ENCODE data around the gene C9orf43. TPM values are rescaled to one million over a fixed set of nuclear protein-coding genes. Genes with fewer than 3 reads are reported as not detected.

The C9orf43 gene
- total RNA-seq, 2 donors from 2014 or later = 0.57 to 0.61 TPM

DNA sequence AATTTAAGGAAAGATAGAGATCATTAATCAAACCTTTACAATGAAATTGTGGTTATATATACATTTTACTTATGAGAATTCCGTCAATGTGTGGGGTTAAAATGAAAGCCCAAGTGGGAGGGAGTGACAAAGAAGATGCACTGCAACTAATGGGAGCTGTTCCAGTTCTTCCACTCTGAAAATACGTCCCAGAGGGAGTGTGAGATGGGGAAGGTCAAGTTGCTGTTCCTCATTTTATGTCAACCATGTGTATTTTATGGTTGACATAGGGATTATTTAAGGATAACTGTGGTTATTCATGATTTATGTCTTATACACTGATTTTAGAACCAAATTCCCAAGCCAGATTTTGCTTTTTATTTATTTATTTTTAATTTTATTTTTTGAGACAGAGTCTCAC lies 38.8 kb downstream of the C9orf43 start:
- Histone ChIP-seq H3K9me3 (no peaks in the 10 kb centered on the region), H3K36me3 (no peaks in the 10 kb centered on the region), H3K9ac (ENCODE audit: low read depth in 2 of 2, low read length in 2 of 2) (no peak overlapping the region), H3K4me3 (no peak overlapping the region), H3K27ac (no peak overlapping the region), H3K27me3 (no peaks in the 10 kb centered on the region), H3K4me1 (no peaks in the 10 kb centered on the region)
- intact Hi-C loops (cut with DNase I) = no loop called here
- TF ChIP-seq, protein P1, sequence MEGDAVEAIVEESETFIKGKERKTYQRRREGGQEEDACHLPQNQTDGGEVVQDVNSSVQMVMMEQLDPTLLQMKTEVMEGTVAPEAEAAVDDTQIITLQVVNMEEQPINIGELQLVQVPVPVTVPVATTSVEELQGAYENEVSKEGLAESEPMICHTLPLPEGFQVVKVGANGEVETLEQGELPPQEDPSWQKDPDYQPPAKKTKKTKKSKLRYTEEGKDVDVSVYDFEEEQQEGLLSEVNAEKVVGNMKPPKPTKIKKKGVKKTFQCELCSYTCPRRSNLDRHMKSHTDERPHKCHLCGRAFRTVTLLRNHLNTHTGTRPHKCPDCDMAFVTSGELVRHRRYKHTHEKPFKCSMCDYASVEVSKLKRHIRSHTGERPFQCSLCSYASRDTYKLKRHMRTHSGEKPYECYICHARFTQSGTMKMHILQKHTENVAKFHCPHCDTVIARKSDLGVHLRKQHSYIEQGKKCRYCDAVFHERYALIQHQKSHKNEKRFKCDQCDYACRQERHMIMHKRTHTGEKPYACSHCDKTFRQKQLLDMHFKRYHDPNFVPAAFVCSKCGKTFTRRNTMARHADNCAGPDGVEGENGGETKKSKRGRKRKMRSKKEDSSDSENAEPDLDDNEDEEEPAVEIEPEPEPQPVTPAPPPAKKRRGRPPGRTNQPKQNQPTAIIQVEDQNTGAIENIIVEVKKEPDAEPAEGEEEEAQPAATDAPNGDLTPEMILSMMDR (IDR thresholded peaks at IDR 0.05) = no peak
- DNase-seq = no peak

DNA sequence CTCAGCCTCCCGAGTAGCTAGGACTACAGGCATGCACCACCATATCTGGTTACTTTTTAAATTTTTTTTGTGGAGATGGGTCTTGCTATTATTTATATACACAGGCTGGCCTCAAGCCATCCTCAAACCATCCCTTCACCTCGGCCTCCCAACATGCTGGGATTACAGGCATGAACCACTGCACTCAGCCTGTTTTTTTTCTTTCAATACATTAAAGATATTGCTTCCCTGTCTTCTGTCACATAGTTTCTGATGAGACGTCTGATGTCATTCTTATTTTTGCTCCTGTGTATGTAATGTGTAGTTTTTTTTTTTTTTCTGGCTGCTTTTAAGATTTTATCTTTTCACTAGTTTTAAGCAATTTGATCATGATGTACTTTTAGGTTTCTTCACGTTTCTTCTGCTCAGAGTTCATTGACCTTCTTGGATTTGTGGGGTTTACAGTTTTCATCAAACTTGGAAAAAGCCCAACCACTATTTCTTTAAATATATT lies 41.6 kb downstream of the C9orf43 start:
- Histone ChIP-seq H3K9me3 (no peaks in the 10 kb centered on the region), H3K4me1 (no peaks in the 10 kb centered on the region), H3K36me3 (no peaks in the 10 kb centered on the region), H3K27ac (no peak overlapping the region), H3K4me3 (no peak overlapping the region), H3K9ac (ENCODE audit: low read depth in 2 of 2, low read length in 2 of 2) (no peak overlapping the region), H3K27me3 (no peaks in the 10 kb centered on the region)
- no peak for DNase-seq
- TF ChIP-seq, protein P1 (IDR thresholded peaks at IDR 0.05) = no peak
- intact Hi-C loops (cut with DNase I) = no loop called here

DNA sequence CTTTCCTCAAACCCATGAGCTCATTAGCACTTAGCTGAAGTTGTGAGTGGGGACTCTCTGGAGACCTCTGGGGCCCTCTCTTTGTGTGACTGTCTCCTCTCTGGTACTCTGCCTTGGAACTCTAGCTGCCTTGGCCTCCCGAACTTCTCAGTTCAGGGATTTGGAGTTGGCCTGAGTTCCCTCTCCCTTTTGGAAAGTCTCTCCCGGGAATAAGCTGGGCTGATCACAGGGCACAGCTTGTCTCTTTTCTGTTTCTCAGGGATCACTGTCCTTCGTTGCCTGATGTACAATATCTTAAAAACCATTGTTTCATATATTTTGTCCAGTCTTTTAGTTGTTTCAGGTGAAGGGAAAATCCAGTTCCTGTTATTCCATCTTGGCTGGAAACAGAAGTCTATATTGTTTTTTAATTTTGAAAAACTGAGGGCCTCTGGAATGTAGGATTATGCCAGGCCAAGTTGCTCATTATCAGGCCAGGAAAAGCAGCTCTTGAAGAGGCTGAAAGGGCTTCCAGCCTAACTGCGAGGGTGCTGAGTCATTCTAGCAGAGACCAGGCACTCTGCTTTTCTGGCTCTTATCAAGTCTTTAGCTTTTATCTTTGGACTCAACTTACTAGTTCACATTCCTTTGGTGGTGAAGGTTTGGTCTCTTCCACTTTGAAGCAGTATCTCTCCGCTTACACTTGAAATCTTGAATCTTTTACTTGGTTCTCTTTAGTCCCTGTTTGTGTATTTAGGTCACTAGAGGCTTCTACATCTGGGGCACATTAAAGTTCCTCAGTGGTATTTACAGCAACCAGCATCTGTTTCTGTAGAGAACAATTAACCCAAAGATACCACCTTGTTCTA lies 44.6 kb downstream of the C9orf43 start:
- intact Hi-C loops (cut with DNase I) = no loop called here
- Histone ChIP-seq H3K27me3 (no peaks in the 10 kb centered on the region), H3K9me3 (no peaks in the 10 kb centered on the region), H3K9ac (ENCODE audit: low read depth in 2 of 2, low read length in 2 of 2) (no peak overlapping the region), H3K36me3 (no peaks in the 10 kb centered on the region), H3K4me3 (no peak overlapping the region), H3K4me1 (no peaks in the 10 kb centered on the region), H3K27ac (peak overlapping the region; percentile 55)
- no peak for DNase-seq
- TF ChIP-seq, protein P1 (IDR thresholded peaks at IDR 0.05) = no peak

DNA sequence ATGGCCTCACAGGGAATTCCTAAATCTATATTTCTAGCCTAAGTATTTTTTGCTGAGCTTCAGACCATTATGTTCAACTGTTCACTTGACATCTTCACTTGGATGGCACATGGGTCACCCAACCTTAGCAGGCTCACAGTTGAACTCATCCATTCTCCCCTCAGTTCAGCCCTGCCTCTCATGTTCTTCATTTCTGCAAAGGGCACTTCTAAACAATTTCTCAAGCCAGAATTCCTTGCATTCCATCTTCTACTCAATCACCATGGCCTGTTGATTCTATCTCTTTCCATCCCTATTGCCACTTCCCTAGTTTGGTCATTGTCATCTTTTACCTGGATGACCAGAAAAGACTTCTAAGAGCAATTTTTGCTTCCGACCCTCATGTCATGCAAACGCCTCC lies 45.7 kb downstream of the C9orf43 start:
- Histone ChIP-seq H3K27me3 (no peaks in the 10 kb centered on the region), H3K4me3 (no peak overlapping the region), H3K27ac (no peak overlapping the region), H3K9ac (ENCODE audit: low read depth in 2 of 2, low read length in 2 of 2) (no peak overlapping the region), H3K4me1 (no peaks in the 10 kb centered on the region), H3K36me3 (no peaks in the 10 kb centered on the region), H3K9me3 (no peaks in the 10 kb centered on the region)
- TF ChIP-seq, protein P1 (IDR thresholded peaks at IDR 0.05) = no peak
- intact Hi-C loops (cut with DNase I) = no loop called here
- DNase-seq = no peak

DNA sequence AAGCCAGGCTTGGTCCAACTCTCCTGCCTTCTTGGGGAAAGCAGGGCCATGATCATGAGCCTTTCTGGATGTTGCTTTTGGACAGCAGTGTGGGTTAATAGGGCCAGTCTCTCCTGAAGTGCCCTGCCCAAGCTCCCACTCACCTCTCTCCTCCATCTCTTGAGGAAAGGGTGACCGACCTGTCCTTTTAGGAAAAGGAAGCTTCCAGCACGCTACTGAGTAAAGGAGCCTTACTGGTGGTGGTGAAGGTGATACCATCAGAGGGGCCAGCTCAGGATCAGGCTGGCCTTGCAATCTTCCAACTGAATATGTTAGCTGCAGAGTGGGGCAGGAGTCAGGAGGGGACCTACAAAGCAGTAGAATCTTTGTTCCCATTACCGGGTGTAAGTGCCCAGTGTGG lies 50.7 kb downstream of the C9orf43 start:
- TF ChIP-seq, protein P1 (IDR thresholded peaks at IDR 0.05) = no peak
- Histone ChIP-seq H3K4me3 (no peak overlapping the region), H3K9ac (ENCODE audit: low read depth in 2 of 2, low read length in 2 of 2) (no peak overlapping the region), H3K36me3 (no peaks in the 10 kb centered on the region), H3K4me1 (no peaks in the 10 kb centered on the region), H3K27ac (no peak overlapping the region), H3K27me3 (no peaks in the 10 kb centered on the region), H3K9me3 (no peaks in the 10 kb centered on the region)
- no peak for DNase-seq
- intact Hi-C loops (cut with DNase I) = loop anchor here (5.0 kb wide), 1 partner anchor 196 kb away; no protein-coding TSS in a partner anchor
